SU-DHL-6 (cell line): ENCODE measurements around the gene IL6ST.
"Not testable (repeated sequence)": the region's sequence is repeated elsewhere in the genome, so short reads cannot be mapped to it uniquely, and the experiment has no call there.

Experiments
- EZH2phosphoT487 ChIP-seq: fragments of 200-600 bp; sonication (generic), shearing (Covaris generic); conservative IDR thresholded peaks from 2 replicates; pipeline ENCODE4 v1.6.1; 2018; ENCODE audit warnings: mild to moderate bottlenecking, antibody characterized with exemption, low read length, moderate library complexity, mixed read lengths
- TF ChIP-seq, protein P1 (sequence below): fragments of 200-600 bp; sonication (generic); IDR thresholded peaks from one replicate; pipeline ENCODE4 v1.5.1; 2017; ENCODE audit warnings: antibody characterized with exemption, mild to moderate bottlenecking, low read length, moderate library complexity; ENCODE audit not compliant: insufficient read depth, poor library complexity, severe bottlenecking

DNA sequence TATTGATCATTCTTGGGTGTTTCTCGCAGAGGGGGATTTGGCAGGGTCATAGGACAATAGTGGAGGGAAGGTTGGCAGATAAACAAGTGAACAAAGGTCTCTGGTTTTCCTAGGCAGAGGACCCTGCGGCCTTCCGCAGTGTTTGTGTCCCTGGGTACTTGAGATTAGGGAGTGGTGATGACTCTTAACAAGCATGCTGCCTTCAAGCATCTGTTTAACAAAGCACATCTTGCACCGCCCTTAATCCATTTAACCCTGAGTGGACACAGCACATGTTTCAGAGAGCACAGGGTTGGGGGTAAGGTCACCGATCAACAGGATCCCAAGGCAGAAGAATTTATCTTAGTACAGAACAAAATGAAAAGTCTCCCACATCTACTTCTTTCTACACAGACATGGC, 19.2 kb upstream of the IL6ST start:
- TF ChIP-seq, protein P1, sequence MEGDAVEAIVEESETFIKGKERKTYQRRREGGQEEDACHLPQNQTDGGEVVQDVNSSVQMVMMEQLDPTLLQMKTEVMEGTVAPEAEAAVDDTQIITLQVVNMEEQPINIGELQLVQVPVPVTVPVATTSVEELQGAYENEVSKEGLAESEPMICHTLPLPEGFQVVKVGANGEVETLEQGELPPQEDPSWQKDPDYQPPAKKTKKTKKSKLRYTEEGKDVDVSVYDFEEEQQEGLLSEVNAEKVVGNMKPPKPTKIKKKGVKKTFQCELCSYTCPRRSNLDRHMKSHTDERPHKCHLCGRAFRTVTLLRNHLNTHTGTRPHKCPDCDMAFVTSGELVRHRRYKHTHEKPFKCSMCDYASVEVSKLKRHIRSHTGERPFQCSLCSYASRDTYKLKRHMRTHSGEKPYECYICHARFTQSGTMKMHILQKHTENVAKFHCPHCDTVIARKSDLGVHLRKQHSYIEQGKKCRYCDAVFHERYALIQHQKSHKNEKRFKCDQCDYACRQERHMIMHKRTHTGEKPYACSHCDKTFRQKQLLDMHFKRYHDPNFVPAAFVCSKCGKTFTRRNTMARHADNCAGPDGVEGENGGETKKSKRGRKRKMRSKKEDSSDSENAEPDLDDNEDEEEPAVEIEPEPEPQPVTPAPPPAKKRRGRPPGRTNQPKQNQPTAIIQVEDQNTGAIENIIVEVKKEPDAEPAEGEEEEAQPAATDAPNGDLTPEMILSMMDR = not testable (repeated sequence)
- not testable (repeated sequence) for TF ChIP-seq EZH2phosphoT487
